CD14-positive monocyte (primary cell): Measurements from ENCODE around the gene CCDC68. TPM values are rescaled to one million over a fixed set of nuclear protein-coding genes. Genes with fewer than 3 reads are reported as not detected.

Source experiments
- DNase-seq, 3 donors: peaks; one replicate each; pipeline ENCODE4 v3.0.0-alpha.2; 2011 to 2022
- H2AFZ ChIP-seq: 2 replicates; pipeline ENCODE4 v1.6.0; 2012; ENCODE audit warnings: mild to moderate bottlenecking, low read depth, low read length, inconsistent platforms; ENCODE audit not compliant: insufficient read depth, poor library complexity, severe bottlenecking
- H3K27ac ChIP-seq, 2 donors: 1 replicate in 1 of 2; 2 replicates in 1 of 2; pipeline ENCODE4 v1.5.1; 2012 to 2013; ENCODE audit warnings: low read length in 2 of 2, control low read depth in 1 of 2, inconsistent platforms in 1 of 2, low read depth in 1 of 2, mild to moderate bottlenecking in 1 of 2
- H3K27me3 ChIP-seq, 2 donors: one replicate each; pipeline versions ENCODE4 v1.6.0 to v1.6.1; 2011 to 2013; ENCODE audit warnings: low read length in 2 of 2; ENCODE audit not compliant: control insufficient read depth in 2 of 2, insufficient read depth in 2 of 2
- H3K36me3 ChIP-seq, 2 donors: replicated peaks in 1 of 2; 1 replicate in 1 of 2; 2 replicates in 1 of 2; pipeline versions ENCODE4 v1.5.1 to v1.6.1; 2012 to 2013; ENCODE audit warnings: low read length in 2 of 2, control low read depth in 1 of 2, inconsistent platforms in 1 of 2, mild to moderate bottlenecking in 1 of 2; ENCODE audit not compliant: insufficient read depth in 2 of 2, control insufficient read depth in 1 of 2
- H3K4me1 ChIP-seq, 2 donors: 1 replicate in 1 of 2; 2 replicates in 1 of 2; pipeline versions ENCODE4 v1.5.1 to v1.6.1; 2012 to 2013; ENCODE audit warnings: low read length in 2 of 2, control low read depth in 1 of 2, inconsistent platforms in 1 of 2, mild to moderate bottlenecking in 1 of 2, moderate library complexity in 1 of 2; ENCODE audit not compliant: insufficient read depth in 2 of 2, control insufficient read depth in 1 of 2
- H3K4me2 ChIP-seq: replicated peaks from 2 replicates; pipeline ENCODE3; 2012; ENCODE audit warnings: low read length, moderate library complexity, mild to moderate bottlenecking; ENCODE audit not compliant: poor library complexity, severe bottlenecking; ENCODE audit errors: extremely low read depth
- H3K4me3 ChIP-seq, 3 experiments: fragments of 200-600 bp in 1 of 3; sonication (generic) in 1 of 3; replicated peaks in 1 of 3; 1 replicate in 2 of 3; 2 replicates in 1 of 3; pipeline ENCODE4 v1.5.1; 2011 to 2013; ENCODE audit warnings: low read length in 3 of 3, mild to moderate bottlenecking in 3 of 3, control low read depth in 2 of 3, low read depth in 2 of 3, inconsistent platforms in 1 of 3, moderate library complexity in 1 of 3
- H3K79me2 ChIP-seq: 2 replicates; pipeline ENCODE4 v1.6.0; 2012; ENCODE audit warnings: mild to moderate bottlenecking, control low read depth, inconsistent platforms, low read length, moderate library complexity; ENCODE audit not compliant: insufficient read depth
- H3K9ac ChIP-seq: 2 replicates; pipeline ENCODE4 v1.6.0; 2017; ENCODE audit warnings: low read length, mild to moderate bottlenecking; ENCODE audit not compliant: insufficient read depth, poor library complexity, severe bottlenecking
- H3K9me3 ChIP-seq, 2 donors: replicated peaks in 1 of 2; 1 replicate in 1 of 2; 2 replicates in 1 of 2; pipeline versions ENCODE4 v1.5.1 to v1.6.1; 2012 to 2013; ENCODE audit warnings: low read length in 2 of 2, control low read depth in 1 of 2; ENCODE audit not compliant: control insufficient read depth in 1 of 2, insufficient read depth in 1 of 2
- H4K20me1 ChIP-seq: 2 replicates; pipeline ENCODE4 v1.6.0; 2012; ENCODE audit warnings: mild to moderate bottlenecking, low read length, control low read depth, moderate library complexity; ENCODE audit not compliant: insufficient read depth
- H3K27ac Mint-ChIP-seq, 7 donors: one replicate each; pipeline ENCODE4 v1.8.0; 2020; ENCODE audit warnings: mild to moderate bottlenecking in 7 of 7, mixed read lengths in 7 of 7, moderate library complexity in 6 of 7, inconsistent platforms in 2 of 7
- H3K27me3 Mint-ChIP-seq, 3 donors: one replicate each; pipeline ENCODE4 v1.8.0; 2021 to 2022; ENCODE audit warnings: low read depth in 3 of 3, mild to moderate bottlenecking in 3 of 3, mixed read lengths in 3 of 3, moderate library complexity in 3 of 3, inconsistent platforms in 1 of 3
- H3K36me3 Mint-ChIP-seq, 2 donors: one replicate each; pipeline ENCODE4 v1.8.0; 2020; ENCODE audit warnings: mixed read lengths in 2 of 2, inconsistent platforms in 1 of 2, mild to moderate bottlenecking in 1 of 2
- H3K4me1 Mint-ChIP-seq: one replicate; pipeline ENCODE4 v1.8.0; 2020; ENCODE audit warnings: mild to moderate bottlenecking, mixed read lengths
- H3K4me3 Mint-ChIP-seq, 2 donors: one replicate each; pipeline ENCODE4 v1.8.0; 2020; ENCODE audit warnings: mild to moderate bottlenecking in 2 of 2, mixed read lengths in 2 of 2, moderate library complexity in 1 of 2
- H3K9me3 Mint-ChIP-seq, 7 donors: one replicate each; pipeline ENCODE4 v1.8.0; 2020 to 2022; ENCODE audit warnings: mixed read lengths in 7 of 7, mild to moderate bottlenecking in 6 of 7, moderate library complexity in 6 of 7, inconsistent platforms in 2 of 7
- CTCF ChIP-seq: fragments of 200-600 bp; IDR thresholded peaks from one replicate; pipeline ENCODE4 v1.8.0; 2022; ENCODE audit warnings: antibody characterized with exemption, mild to moderate bottlenecking
- WGBS: methylation state at CpG from one replicate; pipeline ENCODE4 v1.1.5; 2013; ENCODE audit warnings: missing lambda C conversion rate; ENCODE audit not compliant: insufficient coverage; 5-methylcytosine and 5-hydroxymethylcytosine counted together
- intact Hi-C, 2 donors: fragments of 100-400 bp; cut with micrococcal nuclease; formaldehyde crosslinking; loops; one replicate each; pipeline versions ENCODE4 v1.15.0 to v1.15.1; 2023
- polyA plus RNA-seq, 3 donors: library from polyadenylated mRNA; depleted of rRNA in 1 of 3; unstranded in 2 of 3; stranded (reverse) in 1 of 3; fragments of 300-500 nt in 2 of 3; fragments of >200 nt in 1 of 3; fragmentation: Illumina TruSeq in 2 of 3; gene quantifications; 1 replicate in 2 of 3; 2 replicates in 1 of 3; pipeline ENCODE4 v1.2.3, GENCODE V29; 2012 to 2021

CCDC68 gene
- polyA plus RNA-seq, 3 donors, result 0.09 to 0.15 TPM; not detected in 1

DNA sequence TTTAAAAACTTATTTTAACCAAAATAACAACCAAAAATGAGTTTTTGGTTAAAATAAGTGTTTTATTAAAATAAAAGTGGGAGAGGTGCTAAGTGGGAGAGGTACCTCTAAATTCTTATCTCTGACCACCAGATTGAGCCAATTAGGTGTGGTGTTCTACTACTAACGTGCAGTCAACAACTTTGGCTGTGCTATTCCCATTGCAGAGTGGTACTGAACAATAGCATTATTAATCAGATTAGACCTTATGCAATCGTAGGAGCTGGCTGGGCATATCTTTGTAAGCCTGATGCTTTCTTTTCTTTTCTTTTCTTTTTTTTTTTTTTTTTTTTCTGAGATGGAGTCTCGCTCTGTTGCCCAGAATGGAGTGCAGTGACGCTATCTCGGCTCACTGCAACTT is 92.1 kb downstream of the CCDC68 start:
- H2AFZ ChIP-seq, result no peak overlapping the region
- no peaks in the 10 kb centered on the region for H3K4me1 ChIP-seq
- Mint-ChIP-seq H3K9me3 (peaks cover 0 to 10% (median 6%) of the 10 kb centered on the region in 7 donors), H3K27ac (no peak overlapping the region), H3K4me1 (no peaks in the 10 kb centered on the region), H3K27me3 (peaks cover 0 to 5% (median 2%) of the 10 kb centered on the region in 3 donors), H3K4me3 (no peak overlapping the region), H3K36me3 (no peaks in the 10 kb centered on the region)
- H3K27me3 ChIP-seq, result no peaks in the 10 kb centered on the region
- DNase-seq, result no peak
- WGBS, result 100% methylated on average over 4 of the region's 5 CpGs
- intact Hi-C loops, result no loop called here
- H3K36me3 ChIP-seq, result no peaks in the 10 kb centered on the region
- H3K79me2 ChIP-seq, result no peaks in the 10 kb centered on the region
- H3K9me3 ChIP-seq, result no peaks in the 10 kb centered on the region
- H3K9ac ChIP-seq, result no peak overlapping the region
- no peaks in the 10 kb centered on the region for H4K20me1 ChIP-seq
- H3K4me3 ChIP-seq, result no peak overlapping the region
- no peak overlapping the region for H3K27ac ChIP-seq
- no peak overlapping the region for H3K4me2 ChIP-seq
- no peak for TF ChIP-seq CTCF

DNA sequence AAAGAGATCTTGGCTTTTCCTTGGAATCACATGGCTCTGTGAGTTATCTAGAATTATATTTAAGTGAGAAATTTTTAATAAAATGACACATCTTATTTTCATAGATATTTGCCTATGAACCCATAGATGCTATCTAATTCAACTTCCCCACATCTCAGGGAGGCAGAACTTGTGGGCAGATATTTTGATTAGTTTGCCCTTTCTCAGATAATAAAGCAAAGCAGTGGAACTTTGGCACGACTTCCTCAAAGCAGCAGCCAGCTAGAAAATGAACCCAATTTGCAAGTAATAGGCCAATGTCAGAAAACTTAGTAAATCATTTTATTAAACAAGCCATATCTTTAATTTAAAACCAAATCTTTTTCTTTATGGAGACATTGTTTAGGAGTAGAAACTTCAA is 98.3 kb downstream of the CCDC68 start:
- H3K4me2 ChIP-seq, result no peak overlapping the region
- H3K4me1 Mint-ChIP-seq, result peaks cover 5% of the 10 kb centered on the region
- H3K27me3 ChIP-seq, result no peaks in the 10 kb centered on the region
- no peaks in the 10 kb centered on the region for H3K9me3 Mint-ChIP-seq
- no peaks in the 10 kb centered on the region for H3K4me1 ChIP-seq
- WGBS, result 0% methylated on average over 1 of the region's 1 CpG
- no peak for DNase-seq
- H3K36me3 ChIP-seq, result no peaks in the 10 kb centered on the region
- intact Hi-C loops, result no loop called here
- H2AFZ ChIP-seq, result no peak overlapping the region
- no peak overlapping the region for H3K9ac ChIP-seq
- H3K27ac Mint-ChIP-seq, result no peak overlapping the region
- no peaks in the 10 kb centered on the region for H4K20me1 ChIP-seq
- H3K27me3 Mint-ChIP-seq, result peaks cover 0 to 1% (median 0%) of the 10 kb centered on the region in 3 donors
- no peak overlapping the region for H3K4me3 ChIP-seq
- H3K27ac ChIP-seq, result no peak overlapping the region
- no peaks in the 10 kb centered on the region for H3K36me3 Mint-ChIP-seq
- H3K79me2 ChIP-seq, result no peaks in the 10 kb centered on the region
- H3K4me3 Mint-ChIP-seq, result no peak overlapping the region
- no peak for TF ChIP-seq CTCF
- H3K9me3 ChIP-seq, result no peaks in the 10 kb centered on the region
